Transverse colon (tissue), 4 donors: ENCODE data around the gene STK32C. TPM values are rescaled to one million over a fixed set of nuclear protein-coding genes. Genes with fewer than 3 reads are reported as not detected.

Experiments
- DNase-seq: peaks from one replicate; pipeline ENCODE4 v3.0.0-alpha.2; 2019
- H3K27ac ChIP-seq, 4 donors: fragments of 200-600 bp; sonication (generic); 2 replicates each; pipeline ENCODE4 v1.5.1; 2016 to 2018; ENCODE audit warnings: inconsistent platforms in 4 of 4
- H3K27me3 ChIP-seq: fragments of 200-600 bp; sonication (generic); 2 replicates; pipeline ENCODE4 v1.5.1; 2017; ENCODE audit warnings: inconsistent platforms
- H3K36me3 ChIP-seq, 4 donors: fragments of 200-600 bp; sonication (generic); 2 replicates each; pipeline ENCODE4 v1.5.1; 2017 to 2019; ENCODE audit warnings: inconsistent platforms in 4 of 4
- H3K4me1 ChIP-seq, 4 donors: fragments of 200-600 bp; sonication (generic); 2 replicates each; pipeline ENCODE4 v1.5.1; 2017 to 2020; ENCODE audit warnings: inconsistent platforms in 4 of 4
- H3K4me3 ChIP-seq, 4 donors: fragments of 200-600 bp; sonication (generic); 1 replicate in 1 of 4; 2 replicates in 3 of 4; pipeline versions ENCODE4 v1.5.1 to v1.6.1; 2017 to 2019; ENCODE audit warnings: inconsistent platforms in 4 of 4
- H3K9me3 ChIP-seq, 2 donors: fragments of 200-600 bp; sonication (generic); 2 replicates each; pipeline ENCODE4 v1.5.1; 2017 to 2019; ENCODE audit warnings: inconsistent platforms in 2 of 2
- EP300 ChIP-seq: sonication (generic); formaldehyde crosslinking; IDR thresholded peaks from one replicate; pipeline ENCODE4 v1.6.1; 2017; ENCODE audit warnings: antibody characterized with exemption, low read depth
- POLR2A ChIP-seq: fragments of 450-650 bp; IDR thresholded peaks from one replicate; pipeline ENCODE4 v1.6.1; 2016; ENCODE audit warnings: antibody characterized with exemption, mild to moderate bottlenecking, moderate library complexity
- POLR2AphosphoS5 ChIP-seq, 3 donors: sonication (generic); formaldehyde crosslinking; IDR thresholded peaks; one replicate each; pipeline ENCODE4 v1.6.1; 2016; ENCODE audit warnings: antibody characterized with exemption in 3 of 3
- WGBS, 2 donors: methylation state at CpG; one replicate each; pipeline ENCODE4 v1.1.5; 2018; ENCODE audit warnings: low coverage in 1 of 2; 5-methylcytosine and 5-hydroxymethylcytosine counted together
- in situ Hi-C, 4 donors: fragments of 200-750 bp; cut with MboI; loops; one replicate each; pipeline versions ENCODE4 v1.15.0 to v1.15.1; 2017; ENCODE audit warnings: low sequenced_read_pairs in 3 of 4, low pct_ligation_motif_present in 1 of 4, low pct_unique_long_range_greater_than_20kb in 1 of 4
- intact Hi-C: fragments of 100-400 bp; cut with DNase I; formaldehyde crosslinking; loops from one replicate; pipeline ENCODE4 v1.15.1; 2023; ENCODE audit warnings: low total_unique reads
- total RNA-seq, 4 donors: library from RNA; depleted of rRNA; stranded (reverse); fragments of >200 nt; gene quantifications; one replicate each; pipeline ENCODE4 v1.1.0, GENCODE V29; 2016
- TF ChIP-seq, protein P1 (sequence below), 5 experiments: fragments of 200-600 bp in 3 of 5; fragments of 450-650 bp in 2 of 5; sonication (generic) in 3 of 5; IDR thresholded peaks; 1 replicate in 2 of 5; 2 replicates in 3 of 5; pipeline ENCODE4 v1.5.1; 2016 to 2017; ENCODE audit warnings: antibody characterized with exemption in 5 of 5, inconsistent platforms in 3 of 5, mild to moderate bottlenecking in 2 of 5, moderate library complexity in 1 of 5

The STK32C gene
- total RNA-seq, 4 donors from 2014 or later, result 2.2 to 7.8 (median 3.7) TPM; not detected in 1

DNA sequence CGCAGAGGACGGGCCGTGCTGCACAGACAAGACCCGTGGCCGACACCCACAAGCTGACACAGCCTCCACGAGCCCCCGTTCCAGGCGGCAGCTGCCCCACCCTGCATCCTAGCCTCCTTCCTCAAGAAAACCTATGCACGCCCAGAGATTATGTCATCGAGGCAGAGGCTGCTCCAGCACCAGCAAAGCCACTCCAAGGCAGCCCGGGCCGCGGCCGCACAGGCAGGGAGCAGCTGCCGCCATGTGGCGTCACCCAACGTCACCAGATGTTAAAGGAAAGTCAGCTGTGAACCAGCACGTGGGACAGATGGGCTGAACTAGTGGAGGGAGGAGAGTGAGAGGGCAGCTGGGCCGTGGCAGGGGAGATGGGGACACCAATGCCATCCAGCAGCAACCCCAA is 59.8 kb downstream of the STK32C start:
- WGBS, 2 donors, result 67% methylated on average over 17 of the region's 19 CpGs; no CpG with 5 or more reads in 1 of the 2 donors
- Histone ChIP-seq H3K27me3 (no peaks in the 10 kb centered on the region), H3K36me3 (no peaks in the 10 kb centered on the region), H3K27ac (no peak overlapping the region), H3K4me3 (no peak overlapping the region), H3K4me1 (peaks cover 0 to 4% (median 2%) of the 10 kb centered on the region in 4 donors), H3K9me3 (no peaks in the 10 kb centered on the region)
- in situ Hi-C loops (loop anchor here in 2 of 4 donors (25.0 kb wide), 2 partner anchors 89 to 389 kb away; partner anchors contain the start of gene LRRC27 (in 1 of the 2)), intact Hi-C loops (no loop called here)
- TF ChIP-seq, protein P1, sequence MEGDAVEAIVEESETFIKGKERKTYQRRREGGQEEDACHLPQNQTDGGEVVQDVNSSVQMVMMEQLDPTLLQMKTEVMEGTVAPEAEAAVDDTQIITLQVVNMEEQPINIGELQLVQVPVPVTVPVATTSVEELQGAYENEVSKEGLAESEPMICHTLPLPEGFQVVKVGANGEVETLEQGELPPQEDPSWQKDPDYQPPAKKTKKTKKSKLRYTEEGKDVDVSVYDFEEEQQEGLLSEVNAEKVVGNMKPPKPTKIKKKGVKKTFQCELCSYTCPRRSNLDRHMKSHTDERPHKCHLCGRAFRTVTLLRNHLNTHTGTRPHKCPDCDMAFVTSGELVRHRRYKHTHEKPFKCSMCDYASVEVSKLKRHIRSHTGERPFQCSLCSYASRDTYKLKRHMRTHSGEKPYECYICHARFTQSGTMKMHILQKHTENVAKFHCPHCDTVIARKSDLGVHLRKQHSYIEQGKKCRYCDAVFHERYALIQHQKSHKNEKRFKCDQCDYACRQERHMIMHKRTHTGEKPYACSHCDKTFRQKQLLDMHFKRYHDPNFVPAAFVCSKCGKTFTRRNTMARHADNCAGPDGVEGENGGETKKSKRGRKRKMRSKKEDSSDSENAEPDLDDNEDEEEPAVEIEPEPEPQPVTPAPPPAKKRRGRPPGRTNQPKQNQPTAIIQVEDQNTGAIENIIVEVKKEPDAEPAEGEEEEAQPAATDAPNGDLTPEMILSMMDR (IDR thresholded peaks at IDR 0.05), result no peak
- TF ChIP-seq POLR2AphosphoS5 (IDR thresholded peaks at IDR 0.05) (no peak), POLR2A (no peak), EP300 (no peak)
- no peak for DNase-seq

DNA sequence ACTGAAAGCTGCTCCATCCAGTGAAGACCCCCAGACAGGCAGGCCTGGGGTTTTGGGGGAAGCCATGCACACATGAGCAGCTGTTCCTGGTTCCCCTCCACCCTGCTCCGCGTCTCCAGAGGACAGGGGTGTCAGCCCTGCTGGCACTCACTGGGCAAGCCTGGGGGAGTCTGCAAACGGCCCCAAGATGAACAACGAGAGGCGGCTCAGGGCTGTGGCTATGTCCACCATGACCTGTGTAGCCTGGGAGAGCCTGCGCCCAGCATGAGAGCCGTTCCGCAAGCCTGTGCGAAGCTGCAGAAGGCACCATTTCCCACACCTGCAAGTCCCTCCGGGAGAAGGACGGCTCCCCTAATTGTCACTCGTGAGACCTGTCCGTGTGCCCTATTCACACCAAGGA is 61.5 kb downstream of the STK32C start:
- no peak overlapping the region for H3K27ac ChIP-seq
- TF ChIP-seq, protein P1 (IDR thresholded peaks at IDR 0.05), result no peak
- no peak for TF ChIP-seq EP300
- no peak for TF ChIP-seq POLR2A
- no peak for TF ChIP-seq POLR2AphosphoS5 (IDR thresholded peaks at IDR 0.05)
- in situ Hi-C loops (loop anchor here in 2 of 4 donors (25.0 kb wide), 2 partner anchors 91 to 391 kb away; partner anchors contain the start of gene LRRC27 (in 1 of the 2)), intact Hi-C loops (no loop called here)
- H3K4me1 ChIP-seq, result peaks cover 0 to 4% (median 2%) of the 10 kb centered on the region in 4 donors
- H3K4me3 ChIP-seq, result no peak overlapping the region
- no peaks in the 10 kb centered on the region for H3K36me3 ChIP-seq
- no peaks in the 10 kb centered on the region for H3K27me3 ChIP-seq
- no peaks in the 10 kb centered on the region for H3K9me3 ChIP-seq
- 91% methylated on average over 13 of the region's 13 CpGs; no CpG with 5 or more reads in 1 of the 2 donors for WGBS, 2 donors
- DNase-seq, result no peak

DNA sequence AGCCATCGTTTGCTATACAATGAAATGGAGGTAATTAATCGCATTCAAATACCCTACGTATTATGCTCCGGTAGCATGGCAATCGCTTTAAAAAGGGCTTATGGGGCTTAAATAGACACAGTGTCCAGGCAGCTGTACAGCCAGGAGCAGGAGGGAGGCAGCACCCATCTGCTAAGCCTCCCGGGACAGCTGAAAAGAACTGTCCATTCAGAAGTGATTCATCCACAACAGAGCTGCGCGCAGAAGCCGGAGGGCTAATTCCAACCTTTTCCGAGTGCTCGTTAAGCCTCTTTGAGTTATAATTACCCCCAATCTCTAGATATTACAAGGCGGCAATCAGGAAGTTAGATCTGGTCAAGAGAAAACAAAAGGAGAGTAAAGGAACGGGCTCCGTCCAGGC is 62.7 kb downstream of the STK32C start:
- H3K36me3 ChIP-seq, result no peaks in the 10 kb centered on the region
- TF ChIP-seq, protein P1 (IDR thresholded peaks at IDR 0.05), result no peak
- TF ChIP-seq POLR2A, result no peak
- TF ChIP-seq EP300, result no peak
- TF ChIP-seq POLR2AphosphoS5 (IDR thresholded peaks at IDR 0.05), result no peak
- 82 to 88% methylated on average over 14 of the region's 14 CpGs for WGBS, 2 donors

DNA sequence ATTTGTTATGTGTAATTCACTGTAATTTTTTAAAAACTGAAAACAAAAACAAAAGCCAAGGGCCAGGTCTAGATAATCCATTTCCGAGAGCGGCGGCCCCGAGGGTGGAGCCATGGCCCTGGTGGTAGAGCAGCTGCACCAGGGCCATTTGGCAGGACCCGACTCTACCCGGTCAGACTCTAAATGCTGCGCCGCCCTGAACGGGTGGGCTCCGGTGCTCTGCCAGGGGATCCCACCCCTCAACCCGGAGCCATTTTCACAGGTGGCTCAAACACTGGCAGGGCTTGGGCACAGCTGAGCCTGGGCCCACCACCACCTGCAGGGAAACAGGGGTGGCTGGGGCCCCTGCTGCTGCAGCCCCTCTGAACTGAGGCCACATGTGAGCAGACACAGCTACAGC is 64.1 kb downstream of the STK32C start:
- TF ChIP-seq POLR2AphosphoS5 (IDR thresholded peaks at IDR 0.05), result no peak
- TF ChIP-seq EP300, result no peak
- TF ChIP-seq, protein P1 (IDR thresholded peaks at IDR 0.05), result no peak
- no peak for TF ChIP-seq POLR2A
- H3K9me3 ChIP-seq, result no peaks in the 10 kb centered on the region
- 96% methylated on average over 11 of the region's 11 CpGs; no CpG with 5 or more reads in 1 of the 2 donors for WGBS, 2 donors
- no peak overlapping the region for H3K27ac ChIP-seq
- in situ Hi-C loops (loop anchor here in 2 of 4 donors (25.0 kb wide), 2 partner anchors 94 to 394 kb away; partner anchors contain the start of gene LRRC27 (in 1 of the 2)), intact Hi-C loops (no loop called here)
- no peaks in the 10 kb centered on the region for H3K27me3 ChIP-seq
- H3K36me3 ChIP-seq, result no peaks in the 10 kb centered on the region
- DNase-seq, result no peak
- H3K4me1 ChIP-seq, result peaks cover 0 to 2% (median under 1%) of the 10 kb centered on the region in 4 donors
- no peak overlapping the region for H3K4me3 ChIP-seq

More for the DNA sequence above, 62.7 kb downstream of the STK32C start:
- no peaks in the 10 kb centered on the region for H3K27me3 ChIP-seq
- DNase-seq, result no peak
- peaks cover 0 to 4% (median 2%) of the 10 kb centered on the region in 4 donors for H3K4me1 ChIP-seq
- in situ Hi-C loops, result loop anchor here in 2 of 4 donors (25.0 kb wide), 2 partner anchors 92 to 392 kb away; partner anchors contain the start of gene LRRC27 (in 1 of the 2)
- no peak overlapping the region for H3K4me3 ChIP-seq
- intact Hi-C loops, result no loop called here
- H3K9me3 ChIP-seq, result no peaks in the 10 kb centered on the region
- H3K27ac ChIP-seq, result no peak overlapping the region
